ENCODE data around the gene AGBL2.

AGBL2 gene

DNA sequence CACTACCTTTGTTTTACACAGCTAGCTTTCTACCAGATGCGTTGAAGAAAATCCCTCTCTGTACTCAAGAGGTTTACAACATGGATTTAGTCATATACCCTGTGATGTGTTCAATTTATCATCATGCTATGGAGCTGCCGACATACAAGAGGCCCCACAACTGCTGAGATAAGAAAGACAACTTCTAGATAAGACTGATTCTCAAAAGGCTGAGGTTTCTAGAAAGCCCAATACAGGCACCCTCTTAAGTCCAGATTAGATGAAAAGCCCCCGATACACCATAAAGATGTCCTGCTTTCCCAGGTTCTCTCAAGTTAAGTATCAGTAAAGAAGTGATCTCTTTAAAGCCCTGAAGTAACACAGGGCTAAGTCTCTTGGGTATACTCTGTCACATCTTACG is 87.1 kb downstream of the AGBL2 start:
- DNase-seq (ENCODE audit: low read depth in 2 of 2), result no peak

DNA sequence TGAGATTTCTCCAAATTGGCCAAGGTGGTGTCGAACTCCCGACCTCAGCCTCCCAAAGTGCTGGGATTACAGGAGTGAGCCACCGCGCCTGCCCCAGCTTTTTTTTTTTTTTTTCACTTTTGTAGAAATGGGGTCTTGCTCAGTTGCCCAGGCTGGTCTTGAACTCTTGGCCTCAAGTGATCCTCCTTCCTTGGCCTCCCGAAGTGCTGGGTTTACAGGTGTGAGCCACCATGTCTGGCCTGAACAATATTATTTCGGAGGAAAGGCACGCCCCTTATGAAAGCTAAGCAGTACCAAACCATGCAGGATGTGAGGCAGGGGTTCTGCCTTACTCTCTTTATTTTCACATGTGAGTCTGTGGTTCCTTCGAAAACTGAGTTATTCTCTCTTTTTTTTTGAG is 88.9 kb downstream of the AGBL2 start:
- DNase-seq (ENCODE audit: low read depth in 2 of 2), result no peak

DNA sequence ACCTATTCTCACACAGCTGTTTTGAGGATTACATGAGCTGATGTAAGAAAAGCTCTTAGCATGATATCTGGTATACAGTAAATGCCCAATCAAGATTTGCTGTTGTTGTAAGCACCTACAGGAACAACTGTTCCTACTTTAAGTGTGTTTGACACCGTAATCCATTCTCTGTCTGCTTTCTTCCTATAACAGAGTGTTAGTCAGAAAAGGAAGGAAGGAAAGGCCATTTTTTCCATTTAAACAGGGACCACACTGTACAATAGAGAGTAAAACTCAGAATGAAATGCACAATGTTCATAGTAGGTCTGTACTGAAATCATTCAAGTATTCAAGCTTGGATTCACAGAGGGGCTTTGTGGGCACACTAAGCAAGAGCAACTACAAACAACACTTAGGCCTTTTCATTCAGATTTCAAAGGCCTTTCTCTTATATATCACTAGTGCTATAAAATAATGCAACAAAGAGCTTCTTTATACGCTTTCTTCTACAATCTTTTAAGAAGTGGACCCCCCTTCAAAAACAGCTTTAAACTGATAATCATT is 94.3 kb downstream of the AGBL2 start:
- DNase-seq (ENCODE audit: low read depth in 2 of 2), result no peak

DNA sequence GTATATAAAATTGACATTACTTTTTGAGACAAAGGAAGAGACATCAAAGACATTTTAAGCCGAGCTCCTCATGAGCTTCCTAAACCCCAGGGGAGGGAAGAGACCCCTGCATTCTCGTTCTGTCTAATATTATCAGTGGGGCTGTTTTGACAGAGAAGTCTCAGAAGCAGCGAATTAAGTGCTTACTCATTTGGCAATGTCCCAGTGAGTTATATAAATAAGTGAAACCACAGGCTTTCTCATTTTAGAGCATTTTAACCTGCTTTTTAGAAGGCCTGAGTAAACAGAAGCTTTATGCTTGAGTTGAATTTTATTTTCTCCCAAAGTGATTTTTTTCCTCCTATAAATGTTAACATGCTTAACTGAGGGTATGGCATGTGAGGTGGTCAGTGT is 97.8 kb downstream of the AGBL2 start:
- DNase-seq (ENCODE audit: low read depth in 2 of 2), result no peak

DNA sequence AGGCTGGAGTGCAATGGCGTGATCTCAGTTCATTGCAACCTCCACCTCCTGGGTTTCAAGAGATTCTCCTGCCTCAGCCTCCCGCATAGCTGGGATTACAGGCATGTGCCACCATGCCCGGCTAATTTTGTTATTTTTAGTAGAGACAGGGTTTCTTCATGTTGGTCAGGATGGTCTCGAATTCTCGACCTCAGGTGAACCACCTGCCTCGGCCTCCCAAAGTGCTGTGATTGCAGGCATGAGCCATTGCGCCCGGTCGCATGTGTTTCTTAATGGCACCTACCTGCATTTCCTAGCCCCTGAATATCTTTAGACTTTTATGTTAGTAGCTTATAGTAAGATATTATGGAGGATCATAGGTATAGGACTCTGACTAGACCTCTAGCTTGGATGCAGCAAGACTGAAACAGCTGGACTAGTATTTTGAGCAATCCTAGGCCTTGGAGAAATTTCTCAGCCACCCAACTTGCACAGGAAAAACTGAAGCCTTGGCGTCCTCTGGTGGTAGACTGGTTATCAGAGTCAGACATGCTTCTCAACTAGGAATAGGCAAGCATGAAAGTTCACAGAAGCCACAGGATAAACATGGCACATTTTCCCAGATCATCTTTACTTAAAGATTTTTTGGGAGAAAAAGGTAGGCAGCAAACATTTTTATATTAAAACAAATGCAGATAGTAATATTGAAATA is 98.3 kb downstream of the AGBL2 start:
- no peak for DNase-seq (ENCODE audit: low read depth in 2 of 2)

DNA sequence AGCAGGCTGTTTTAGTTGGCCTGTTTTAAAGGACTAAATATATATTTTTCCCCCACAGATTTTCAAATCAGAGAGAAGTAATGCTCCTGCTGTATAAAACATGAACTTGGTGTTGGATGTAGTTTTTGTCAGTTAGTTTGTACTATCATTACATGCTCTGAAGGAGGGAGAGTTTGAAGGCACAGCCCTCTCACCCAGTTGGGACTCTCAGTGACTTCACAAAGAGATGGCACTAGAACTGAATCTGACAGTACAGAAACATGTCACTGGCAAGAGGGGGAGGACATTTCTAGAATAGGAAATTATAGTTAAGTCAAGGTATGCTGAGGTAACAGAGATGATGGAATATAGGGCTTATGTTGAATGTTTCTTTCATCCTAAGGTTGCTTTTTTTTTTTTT is 99.9 kb downstream of the AGBL2 start:
- no peak for DNase-seq (ENCODE audit: low read depth in 2 of 2)

DNA sequence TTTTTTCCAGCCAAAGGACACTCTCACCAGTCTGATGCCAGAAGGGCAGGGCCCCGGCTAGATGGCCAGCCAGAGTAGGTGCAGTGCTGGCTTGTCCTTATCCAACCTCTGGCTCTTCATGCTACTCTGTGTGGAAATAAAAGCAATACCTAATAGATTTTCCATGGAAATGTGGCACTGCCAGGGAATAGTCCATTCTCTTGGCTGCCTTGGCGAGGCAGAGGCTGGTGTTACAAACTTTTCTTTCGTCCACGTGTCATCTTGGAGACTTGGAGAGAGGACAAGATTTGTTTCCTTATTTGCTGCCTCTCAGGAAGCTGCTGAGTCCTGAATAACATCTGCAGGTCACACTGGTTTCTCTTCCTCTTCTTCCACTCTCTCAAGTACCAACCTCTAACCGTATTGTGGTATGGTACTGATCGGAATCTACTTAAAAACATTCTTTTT is 103.8 kb downstream of the AGBL2 start:
- no peak for DNase-seq (ENCODE audit: low read depth in 2 of 2)

DNA sequence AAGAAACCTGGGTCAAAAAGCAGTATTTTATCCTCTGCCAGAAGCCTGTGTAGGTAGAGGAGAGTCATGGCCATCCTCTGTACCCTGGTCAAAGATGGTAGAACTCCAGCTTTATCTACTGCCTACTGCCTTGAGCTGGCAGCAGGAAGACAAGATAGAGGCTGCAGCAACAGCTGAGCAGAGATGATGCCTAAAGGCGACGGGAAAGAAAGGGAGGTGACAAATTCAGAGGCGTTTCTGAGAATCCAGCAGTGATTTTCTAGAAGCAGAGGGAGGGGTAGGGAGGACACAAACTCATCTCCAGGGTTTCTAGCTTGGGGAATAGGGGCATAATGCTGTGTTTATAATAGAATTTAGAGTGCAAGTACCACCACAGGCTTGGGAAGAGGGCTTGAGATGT is 105.5 kb downstream of the AGBL2 start:
- DNase-seq (ENCODE audit: low read depth in 2 of 2), result no peak
